ENCODE measurements around the gene KRTAP20-1.

KRTAP20-1 gene

DNA sequence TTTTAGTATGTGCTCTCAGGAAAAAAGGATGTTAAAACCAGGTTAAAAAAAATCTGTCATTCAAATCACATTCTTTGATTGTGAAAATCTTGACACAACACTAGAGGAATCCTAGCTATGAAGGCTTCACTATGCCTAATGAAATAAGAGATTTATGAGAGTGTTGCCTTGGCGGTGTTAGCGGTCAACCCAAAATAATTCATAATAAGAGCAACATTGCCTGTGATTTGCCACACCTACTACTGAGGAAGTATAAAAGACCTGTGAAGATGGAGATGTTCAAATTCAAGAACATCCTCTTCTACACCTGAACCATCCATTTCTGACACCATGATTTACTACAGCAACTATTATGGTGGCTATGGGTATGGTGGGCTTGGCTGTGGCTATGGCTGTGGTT lies at the start of gene KRTAP20-1:
Gene KRTAP20-1 (plus strand): TSS at position 301 of the 400 bp plus-strand sequence. CDS start 30 bp downstream, at position 331.
- no peak for DNase-seq

DNA sequence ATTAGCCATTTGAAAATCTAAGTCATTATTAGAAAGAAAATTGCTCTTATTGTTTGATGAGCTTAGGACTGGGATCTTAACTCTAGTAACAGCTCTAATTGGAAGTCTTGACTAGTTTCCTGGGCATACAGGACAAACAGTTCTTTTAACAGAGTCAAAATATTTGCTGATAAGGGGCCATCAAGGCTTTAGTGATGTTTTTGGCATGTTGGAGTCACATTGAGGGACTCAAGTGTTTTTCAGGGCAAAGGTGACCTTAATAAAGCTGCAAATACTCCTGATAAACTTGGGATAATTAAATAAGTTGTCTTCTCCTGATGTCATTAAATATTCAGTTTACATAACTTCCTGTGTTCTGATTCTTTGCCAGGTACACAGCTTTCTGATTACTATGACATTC lies 48.6 kb upstream of the KRTAP20-1 start:
- DNase-seq: no peak

GRCh38 chr21:30577766-30578165 lies 38.5 kb upstream of the KRTAP20-1 start:
- DNase-seq: no peak

DNA sequence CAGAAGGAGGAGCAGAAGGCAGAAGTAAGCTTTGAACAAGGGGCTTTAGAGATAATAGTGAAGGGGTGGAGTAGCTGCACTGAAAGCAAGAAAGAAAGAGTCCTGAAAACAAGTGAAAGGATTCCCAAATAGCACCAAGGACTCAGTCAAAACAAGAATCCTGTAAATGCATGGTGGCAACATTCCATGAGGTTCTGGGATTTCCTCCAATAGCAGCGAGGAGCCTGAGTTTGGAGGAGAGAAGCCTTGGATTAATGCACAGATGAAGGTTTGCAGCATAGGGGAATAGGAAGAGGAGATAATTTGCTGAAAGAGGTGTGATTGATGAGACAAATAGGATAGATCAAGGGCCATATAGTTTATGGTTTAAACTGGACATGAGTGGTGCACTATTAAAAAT lies 36.9 kb upstream of the KRTAP20-1 start:
- no peak for DNase-seq

DNA sequence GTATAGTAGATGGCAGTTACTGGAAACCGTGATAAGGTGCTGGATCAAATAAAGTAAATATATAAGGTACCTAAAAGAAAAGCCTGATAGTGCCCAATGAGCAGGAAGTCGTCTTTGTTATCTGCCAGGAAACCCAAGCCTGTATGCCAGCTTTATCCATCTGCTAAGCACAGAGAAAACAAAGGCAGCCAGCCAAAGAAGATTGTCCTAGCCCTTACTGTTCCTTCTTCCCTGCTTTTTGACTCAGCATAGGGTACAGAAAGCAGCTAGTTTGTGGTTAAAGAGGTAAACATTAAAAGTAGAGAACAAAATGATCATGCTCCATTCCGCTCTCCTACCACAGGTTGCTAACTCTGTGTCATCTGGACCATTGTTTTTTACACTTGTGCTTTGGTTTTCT lies 36.1 kb upstream of the KRTAP20-1 start:
- no peak for DNase-seq

DNA sequence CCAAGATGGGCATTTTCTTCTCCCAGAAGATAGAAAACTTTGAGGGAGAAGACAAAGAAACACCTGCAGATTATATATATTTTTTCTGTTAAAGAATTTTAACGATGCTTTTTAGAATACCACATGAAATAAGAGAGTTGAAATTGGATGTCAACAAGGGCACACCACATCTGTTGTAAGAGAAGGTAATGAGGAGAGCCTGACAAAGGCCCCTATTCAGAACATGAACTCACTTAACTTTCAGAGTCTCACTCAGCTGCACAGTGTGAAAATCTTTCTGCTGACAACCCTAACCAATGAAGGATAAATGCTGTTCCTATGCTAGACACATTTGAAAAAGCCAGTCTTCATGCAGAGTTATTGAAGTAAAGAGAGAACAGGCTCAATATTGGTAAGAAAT lies 33.4 kb upstream of the KRTAP20-1 start:
- no peak for DNase-seq

GRCh38 chr21:30590297-30590696 lies 25.9 kb upstream of the KRTAP20-1 start, which contains the start of gene KRTAP22-2:
Gene KRTAP22-2, minus strand, starts transcription at chr21:30590397.
- DNase-seq: no peak

DNA sequence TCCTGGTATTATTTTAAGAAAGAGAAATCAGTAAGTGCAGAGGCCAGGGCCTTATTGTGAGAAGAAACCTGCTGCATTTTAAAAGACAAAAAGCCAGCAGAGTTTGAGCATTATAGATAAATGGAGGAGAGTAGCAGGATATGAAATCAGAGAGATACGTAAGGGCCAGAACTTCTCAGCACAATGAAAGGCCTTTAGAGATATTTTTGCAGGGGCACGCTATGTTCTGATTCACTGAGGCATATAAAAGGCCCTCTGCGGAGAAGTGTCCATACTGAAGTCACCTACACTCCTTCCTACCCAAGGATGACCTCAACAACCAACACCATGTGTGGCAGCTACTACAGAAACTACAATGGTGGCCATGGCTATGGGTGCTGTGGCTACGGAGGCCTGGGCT lies 24.1 kb upstream of the KRTAP20-1 start, which contains the start of gene KRTAP6-3:
Gene KRTAP6-3 (plus strand): TSS at position 301 of the 400 bp plus-strand sequence. CDS start 6 bp downstream, at position 307.
- no peak for DNase-seq

DNA sequence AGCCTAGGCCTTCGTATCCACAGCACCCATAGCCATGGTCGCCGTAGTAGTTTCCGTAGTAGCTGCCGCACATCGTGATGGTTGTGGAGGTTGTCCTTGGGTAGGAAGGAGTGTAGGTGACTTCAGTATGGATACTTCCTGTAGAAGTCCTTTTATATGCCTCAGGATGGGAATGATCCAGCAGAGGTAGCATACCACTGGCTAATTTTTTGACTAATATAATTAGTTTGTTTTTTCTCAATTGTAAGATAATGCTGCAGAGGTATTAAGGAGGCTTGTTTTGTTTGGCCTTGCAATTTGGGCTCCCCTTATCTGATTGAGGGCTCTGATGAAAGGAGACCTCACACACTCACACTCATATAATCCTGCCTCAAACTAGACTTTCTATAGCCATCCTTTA lies 17.4 kb upstream of the KRTAP20-1 start, which contains the start of gene KRTAP6-2:
Gene KRTAP6-2 (minus strand): TSS at position 101 of the 400 bp plus-strand sequence. CDS start 28 bp downstream, at position 73.
- DNase-seq: no peak

DNA sequence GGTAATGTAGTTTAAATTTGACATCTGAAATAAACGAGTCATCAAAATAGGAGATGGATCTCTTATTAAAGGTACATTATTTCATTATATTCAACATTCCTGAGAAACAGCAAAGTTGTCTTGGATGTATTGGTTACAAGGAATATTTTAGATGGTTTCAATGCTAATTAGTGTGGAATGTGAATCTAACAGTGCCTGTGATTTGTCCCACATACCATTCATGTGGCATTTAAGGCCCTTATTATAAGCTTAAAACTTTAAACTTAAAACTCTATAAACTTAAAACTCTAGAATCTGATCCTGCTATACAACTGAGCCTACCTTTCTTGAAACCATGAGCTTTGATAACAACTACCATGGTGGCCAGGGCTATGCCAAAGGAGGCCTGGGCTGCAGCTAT lies 15.4 kb upstream of the KRTAP20-1 start, which contains the start of gene KRTAP22-1:
Gene KRTAP22-1 (plus strand): TSS at position 301 of the 400 bp plus-strand sequence.
- no peak for DNase-seq

GRCh38 chr21:30605968-30606367 lies 10.3 kb upstream of the KRTAP20-1 start:
- DNase-seq: no peak

- no peak for DNase-seq
Measured at GRCh38 chr21:30612132-30612531, 4.1 kb upstream of the KRTAP20-1 start.

- DNase-seq: no peak
Measured at GRCh38 chr21:30613836-30614235, 2.4 kb upstream of the KRTAP20-1 start, which contains the start of gene KRTAP6-1. Gene KRTAP6-1, minus strand, starts transcription at chr21:30613930. Its CDS starts 26 bp downstream, at chr21:30613904.

DNA sequence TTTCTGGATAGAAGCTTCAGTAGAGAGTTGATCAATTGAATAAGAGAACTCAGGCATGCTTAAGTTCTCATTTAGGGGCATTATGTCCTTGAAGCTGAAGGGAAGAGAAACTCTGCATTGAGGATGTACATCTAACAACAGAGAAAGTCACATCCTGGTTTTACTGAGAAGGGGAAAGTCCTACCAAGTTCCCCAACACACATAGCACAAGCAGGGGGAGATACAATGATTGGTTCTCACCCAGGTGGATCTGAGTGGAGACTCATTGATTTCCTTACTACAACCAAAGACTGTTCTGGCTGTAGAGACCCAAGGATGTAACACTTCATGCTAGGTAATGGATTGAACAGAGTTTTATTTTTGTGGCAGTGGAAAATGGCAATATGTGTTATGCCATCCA lies 1.0 kb upstream of the KRTAP20-1 start:
- DNase-seq: no peak

DNA sequence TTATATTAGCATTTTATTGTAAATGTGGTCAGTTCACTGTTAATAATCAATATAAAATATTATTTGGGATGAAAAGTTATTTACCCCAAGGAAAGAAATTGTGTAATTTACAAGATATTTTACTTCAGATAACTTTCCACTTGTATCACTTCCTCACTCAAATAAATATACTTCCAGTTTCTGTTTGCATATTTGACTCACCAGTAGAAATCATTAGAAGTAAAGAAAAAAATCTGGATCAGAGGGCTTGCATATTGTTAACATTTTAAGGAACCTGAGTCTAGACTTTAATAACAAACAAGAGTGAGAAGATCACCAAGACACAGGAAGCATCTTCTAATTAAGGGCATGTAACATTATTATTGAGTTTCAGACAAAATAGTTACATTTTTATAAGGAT lies 3.9 kb downstream of the KRTAP20-1 start:
- DNase-seq: no peak

GRCh38 chr21:30620522-30620921 lies 4.3 kb downstream of the KRTAP20-1 start, which contains the start of gene KRTAP20-4:
Gene KRTAP20-4, plus strand, starts transcription at chr21:30620627.
- DNase-seq: no peak

GRCh38 chr21:30623362-30623761 lies 7.1 kb downstream of the KRTAP20-1 start:
- DNase-seq: no peak

GRCh38 chr21:30625449-30626165 lies 9.4 kb downstream of the KRTAP20-1 start:
- DNase-seq: no peak

DNA sequence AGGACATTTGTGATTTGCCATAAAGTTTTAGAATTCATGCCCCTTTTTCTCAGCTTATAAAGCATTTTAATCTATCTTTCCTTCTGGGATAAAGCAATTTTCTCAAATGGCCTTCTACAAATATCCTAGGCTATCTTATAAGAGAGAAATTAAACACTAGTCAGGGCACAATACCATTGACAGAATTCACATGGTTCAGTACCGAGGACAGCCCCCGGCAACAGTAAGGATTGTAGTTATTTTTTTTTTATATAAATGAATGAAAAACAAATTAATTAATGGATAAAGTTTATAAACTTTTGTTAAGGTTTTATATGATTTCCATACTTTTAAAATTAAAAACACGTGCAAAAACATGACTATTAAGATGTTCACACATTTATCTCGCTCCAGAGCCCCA lies 11.9 kb downstream of the KRTAP20-1 start:
- no peak for DNase-seq

GRCh38 chr21:30629200-30629599 lies 13.0 kb downstream of the KRTAP20-1 start:
- DNase-seq: no peak

DNA sequence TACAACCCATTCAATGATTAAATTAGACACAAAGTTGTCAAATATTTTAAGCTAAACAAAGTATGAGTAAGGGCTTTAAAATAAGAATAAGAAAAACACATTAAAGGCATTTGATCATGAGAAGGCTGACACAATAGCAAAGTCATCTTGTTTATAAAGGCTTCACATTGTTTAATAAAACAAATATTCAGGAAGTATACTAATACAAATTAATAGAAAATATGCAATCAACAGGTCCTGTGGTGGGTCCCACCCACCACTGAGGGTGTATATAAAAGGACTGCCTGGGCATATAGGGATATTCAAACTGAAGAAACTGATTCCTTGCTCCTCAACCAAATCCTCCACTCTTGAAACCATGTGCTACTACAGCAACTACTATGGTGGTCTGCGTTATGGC lies 18.7 kb downstream of the KRTAP20-1 start, which contains the start of gene KRTAP20-2:
Gene KRTAP20-2 (plus strand): TSS at position 301 of the 400 bp plus-strand sequence. CDS start 58 bp downstream, at position 359.
- DNase-seq: no peak

GRCh38 chr21:30638686-30639085 lies 22.5 kb downstream of the KRTAP20-1 start:
- no peak for DNase-seq

DNA sequence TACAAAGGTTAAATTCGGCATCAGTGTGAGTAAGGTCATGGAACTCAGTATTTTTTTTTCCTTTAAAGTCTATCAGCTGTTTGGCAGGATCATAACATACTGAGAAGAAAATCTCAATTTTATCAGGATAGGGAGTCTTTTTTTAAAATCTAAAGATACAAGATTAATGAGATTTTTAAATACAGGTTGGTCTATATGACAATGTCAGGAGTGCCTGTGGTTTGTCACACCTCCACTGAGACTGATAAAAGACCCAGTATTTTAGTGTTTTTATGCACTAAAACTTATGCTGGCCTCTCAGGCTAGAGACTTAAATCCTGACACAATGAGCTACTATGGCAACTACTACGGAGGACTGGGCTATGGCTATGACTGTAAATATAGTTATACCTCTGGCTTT lies 26.3 kb downstream of the KRTAP20-1 start, which contains the start of gene KRTAP20-3:
Gene KRTAP20-3 (plus strand): TSS at position 301 of the 400 bp plus-strand sequence.
- no peak for DNase-seq

DNA sequence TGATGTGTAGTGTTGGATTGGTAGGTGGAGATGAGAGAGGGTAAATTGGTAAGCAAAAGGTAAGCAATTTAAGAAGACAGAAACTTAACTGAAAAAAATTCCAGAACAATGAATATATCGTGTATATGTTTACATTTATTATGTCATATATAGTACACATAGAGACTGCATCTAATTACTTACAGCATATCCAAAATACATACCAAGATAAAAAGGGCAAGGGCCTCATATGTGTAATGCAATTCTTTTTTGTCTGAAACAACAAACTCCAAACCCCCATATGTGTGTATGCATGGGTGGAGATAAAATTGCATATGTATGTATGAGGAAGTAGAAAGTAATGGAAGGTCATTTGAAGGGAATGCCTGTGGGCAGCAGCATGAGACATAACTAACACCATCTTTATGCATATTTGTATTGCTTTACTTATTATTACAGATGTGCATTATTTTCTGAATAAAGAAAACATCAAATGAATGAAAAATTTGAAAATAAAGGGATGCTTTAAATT lies 30.7 kb downstream of the KRTAP20-1 start:
- DNase-seq: no peak
